K562 (cell line): ENCODE measurements around the gene CCDC201. TPM values are rescaled to one million over a fixed set of nuclear protein-coding genes. Genes with fewer than 3 reads are reported as not detected.
"Not testable (repeated sequence)": the region's sequence is repeated elsewhere in the genome, so short reads cannot be mapped to it uniquely, and the experiment has no call there.

Experiments used
- ATAC-seq: fragments of 200-7000 bp; cut with Tn5 transposase; 3 replicates; pipeline ENCODE4 v1.9.1; 2020; ENCODE audit warnings: moderate library complexity
- BruUV-seq: library from RNA; stranded (reverse); fragments of 400-500 nt; replicated peaks from 2 replicates; lab custom pipeline; 2021; lab: Mats Ljungman, UMichigan
- CTCF ChIA-PET: fragments of 300-600 bp; formaldehyde crosslinking; extraction: SDS; loops from one replicate; lab custom pipeline; 2021; ENCODE audit warnings: low intra/inter-chr PET ratio; lab: Yijun Ruan, JAX
- POLR2A ChIA-PET: fragments of 300-600, 350-650 bp; sonication (Branson Sonifier 250); formaldehyde crosslinking; extraction: SDS; loops from one replicate; lab custom pipeline; 2021; ENCODE audit warnings: antibody characterized with exemption, inconsistent platforms; lab: Yijun Ruan, JAX
- DNase-seq, 4 experiments: peaks; one replicate each; pipeline versions ENCODE4 v3.0.0 to v3.0.0-alpha.2; 2011 to 2018; ENCODE audit warnings: low spot score in 3 of 4, mixed read lengths in 3 of 4; ENCODE audit errors: extremely low read depth in 1 of 4
- FAIRE-seq: peaks from 2 replicates; lab custom pipeline; 2011; peaks lifted over from hg19 to GRCh38; lab: Jason Lieb, UNC
- H2AFZ ChIP-seq: 2 replicates; pipeline ENCODE4 v1.6.0; 2011; ENCODE audit warnings: low read depth, low read length, control low read depth, inconsistent platforms
- H3K27ac ChIP-seq: fragments of 200-600 bp; 3 replicates; pipeline ENCODE4 v1.8.0; 2011; ENCODE audit warnings: low read depth, mild to moderate bottlenecking, control low read depth, inconsistent platforms, low read length, moderate library complexity, mixed read lengths; ENCODE audit errors: extremely low read depth
- H3K27me3 ChIP-seq, 2 experiments: fragments of 300-600 bp in 1 of 2; 2 replicates in 1 of 2; 3 replicates in 1 of 2; pipeline versions ENCODE4 v1.6.0 to v1.8.0; 2011; ENCODE audit warnings: inconsistent platforms in 2 of 2, low read length in 2 of 2, mild to moderate bottlenecking in 1 of 2, mixed read lengths in 1 of 2, moderate library complexity in 1 of 2; ENCODE audit not compliant: control insufficient read depth in 2 of 2, insufficient read depth in 2 of 2
- H3K36me3 ChIP-seq: fragments of 300-600 bp; 3 replicates; pipeline ENCODE4 v1.8.0; 2011; ENCODE audit warnings: mild to moderate bottlenecking, low read length, inconsistent platforms; ENCODE audit not compliant: control insufficient read depth, insufficient read depth
- H3K4me1 ChIP-seq, 2 experiments: fragments of 200-600 bp in 1 of 2; replicated peaks in 1 of 2; 2 replicates in 1 of 2; 3 replicates in 1 of 2; pipeline versions ENCODE4 v1.5.1 to v1.8.0; 2011; ENCODE audit warnings: inconsistent platforms in 2 of 2, low read length in 2 of 2, mild to moderate bottlenecking in 1 of 2, mixed read lengths in 1 of 2, moderate library complexity in 1 of 2; ENCODE audit not compliant: control insufficient read depth in 2 of 2, insufficient read depth in 2 of 2
- H3K4me2 ChIP-seq: 2 replicates; pipeline ENCODE4 v1.6.1; 2011; ENCODE audit warnings: low read length, control low read depth, inconsistent platforms, mixed read lengths; ENCODE audit not compliant: insufficient read depth
- H3K4me3 ChIP-seq: fragments of 200-600 bp; sonication (generic), shearing (Covaris generic); 2 replicates; pipeline ENCODE4 v1.5.1; 2016; ENCODE audit warnings: control low read depth, inconsistent platforms
- H3K79me2 ChIP-seq: fragments of 200-600 bp; 3 replicates; pipeline ENCODE4 v1.8.0; 2011; ENCODE audit warnings: low read length, inconsistent platforms; ENCODE audit not compliant: control insufficient read depth, insufficient read depth
- H3K9ac ChIP-seq, 2 experiments: 2 replicates each; pipeline versions ENCODE4 v1.6.0 to v1.6.1; 2011; ENCODE audit warnings: low read depth in 2 of 2, low read length in 2 of 2, control low read depth in 1 of 2, inconsistent platforms in 1 of 2, mild to moderate bottlenecking in 1 of 2, mixed read lengths in 1 of 2; ENCODE audit not compliant: insufficient read depth in 1 of 2
- H3K9me1 ChIP-seq: one replicate; pipeline ENCODE4 v1.6.0; 2011; ENCODE audit warnings: inconsistent platforms, mild to moderate bottlenecking, low read length, moderate library complexity; ENCODE audit not compliant: control insufficient read depth, insufficient read depth
- H3K9me3 ChIP-seq: replicated peaks from 2 replicates; pipeline ENCODE4 v1.5.1; 2011; ENCODE audit warnings: low read depth, low read length, inconsistent platforms; ENCODE audit not compliant: control insufficient read depth, insufficient read depth
- H4K20me1 ChIP-seq: replicated peaks from 2 replicates; pipeline ENCODE4 v1.6.1; 2011; ENCODE audit warnings: low read length, inconsistent platforms, mixed read lengths; ENCODE audit not compliant: control insufficient read depth, insufficient read depth
- WGBS: fragments of 100-300 bp; shearing (Covaris generic); methylation state at CpG from one replicate; pipeline ENCODE4 v1.1.6; 2016; ENCODE audit warnings: low coverage, mixed read lengths; ENCODE audit not compliant: insufficient coverage; ENCODE audit errors: missing lambda C conversion rate; 5-methylcytosine and 5-hydroxymethylcytosine counted together
- in situ Hi-C: fragments of 300-500 bp; cut with MboI; formaldehyde crosslinking; loops from 4 replicates; pipeline ENCODE4 v1.15.0; 2018; ENCODE audit warnings: inconsistent platforms, mixed read lengths
- intact Hi-C: fragments of 100-400 bp; cut with micrococcal nuclease; formaldehyde crosslinking; loops from 2 replicates; pipeline ENCODE4 v1.14.2; 2022
- polyA plus RNA-seq, 8 experiments: library from polyadenylated mRNA; depleted of rRNA in 4 of 8; stranded (reverse) in 5 of 8; unstranded in 3 of 8; fragments of >200 nt; fragmentation: Nextera tagmentation in 2 of 8; fragmentation: Illumina TruSeq in 1 of 8; extraction: Ambion mirVana in 2 of 8; extraction: Trizol in 1 of 8; gene quantifications; 2 replicates each; pipeline versions ENCODE4 v1.2.1 to v1.2.3, GENCODE V29; 2011 to 2014; ENCODE audit warnings: inconsistent platforms in 1 of 8, missing spikeins in 1 of 8
- total RNA-seq, 7 experiments: library from RNA; depleted of rRNA in 6 of 7; stranded (reverse); fragments of >200 nt in 6 of 7; fragmentation: Illumina TruSeq in 2 of 7; extraction: Trizol in 2 of 7; gene quantifications; 2 replicates each; pipeline versions ENCODE4 v1.2.1 to v1.2.3, GENCODE V29; 2011 to 2021; ENCODE audit warnings: low replicate concordance in 1 of 7

Gene CCDC201
- total and polyA plus RNA-seq, 9 of the 15 experiments (the other 6 are each of a cell fraction or from before 2014, with no cell fraction given), result not detected

DNA sequence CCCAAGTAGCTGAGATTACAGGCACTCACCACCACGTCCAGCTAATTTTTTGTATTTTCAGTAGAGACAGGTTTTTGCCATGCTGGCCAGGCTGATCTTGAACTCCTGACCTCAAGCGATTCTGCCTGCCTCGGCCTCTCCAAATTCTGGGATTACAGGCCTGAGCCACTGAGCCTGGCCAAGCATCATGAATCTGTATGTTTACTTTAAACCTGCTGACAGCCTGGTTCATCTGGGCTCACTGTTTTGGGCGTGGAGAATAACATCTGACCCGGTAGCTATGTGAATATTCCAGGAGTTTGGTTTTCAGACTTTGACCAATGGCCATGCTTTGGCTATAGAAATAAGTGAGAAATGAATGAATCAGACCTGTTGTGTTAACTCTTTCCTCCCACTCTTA, 26.3 kb downstream of the CCDC201 start:
- H3K27ac ChIP-seq, ATAC-seq, H3K4me3 ChIP-seq, POLR2A ChIA-PET, intact Hi-C loops, CTCF ChIA-PET, BruUV-seq, H3K4me2 ChIP-seq, FAIRE-seq, H2AFZ ChIP-seq, H3K9ac ChIP-seq, in situ Hi-C loops, H3K9me3 ChIP-seq, H3K4me1 ChIP-seq, H3K79me2 ChIP-seq, H4K20me1 ChIP-seq, H3K9me1 ChIP-seq, H3K27me3 ChIP-seq, H3K36me3 ChIP-seq: not testable (repeated sequence)
- WGBS, result 0% methylated on average over 5 of the region's 5 CpGs
- DNase-seq, result peak in 1 of 4 experiments; percentile 11

DNA sequence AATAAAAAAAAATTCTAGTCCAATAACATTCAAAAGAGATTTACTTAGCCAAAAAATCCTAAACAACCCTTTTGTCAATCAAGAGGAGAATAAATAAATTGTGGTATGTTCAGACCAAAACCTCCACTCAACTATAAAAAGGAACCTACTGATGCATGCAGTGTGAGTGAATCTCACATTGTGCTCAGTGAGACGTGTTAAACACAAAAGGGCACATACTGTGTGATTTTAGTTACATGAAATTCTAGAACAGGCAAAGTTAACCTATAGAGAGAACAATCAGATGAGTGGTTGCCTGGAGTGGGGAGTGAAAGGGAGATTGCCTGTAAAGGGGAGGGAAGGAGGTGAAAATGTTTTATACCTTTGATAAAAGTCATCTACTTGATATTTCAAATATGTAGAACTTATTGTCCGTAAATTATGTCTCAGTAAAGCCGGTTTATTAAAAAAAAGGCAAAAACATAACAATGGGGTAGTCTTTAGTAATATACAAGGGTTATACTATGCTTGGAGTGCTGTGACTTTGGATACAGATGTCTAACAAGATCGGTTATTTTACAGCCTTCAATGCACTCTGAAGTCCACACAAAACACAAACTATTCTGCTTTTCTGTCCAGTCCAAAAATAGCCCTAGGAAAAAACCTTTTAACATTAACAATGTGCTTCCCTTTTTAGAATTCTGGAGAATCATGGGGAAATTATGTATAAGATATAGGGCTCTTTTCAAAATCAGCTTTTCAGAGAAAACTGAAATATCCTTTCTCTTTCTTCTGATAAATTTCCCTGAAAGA, 30.8 kb downstream of the CCDC201 start:
- BruUV-seq, CTCF ChIA-PET, H3K9me3 ChIP-seq, H3K4me1 ChIP-seq, ATAC-seq, H3K27ac ChIP-seq, in situ Hi-C loops, H3K9me1 ChIP-seq, H3K27me3 ChIP-seq, H3K36me3 ChIP-seq, H4K20me1 ChIP-seq, intact Hi-C loops, H3K4me3 ChIP-seq, DNase-seq, POLR2A ChIA-PET, H3K4me2 ChIP-seq, H2AFZ ChIP-seq, H3K9ac ChIP-seq, FAIRE-seq, H3K79me2 ChIP-seq: not testable (repeated sequence)
- WGBS, result 3% methylated on average over 4 of the region's 4 CpGs

DNA sequence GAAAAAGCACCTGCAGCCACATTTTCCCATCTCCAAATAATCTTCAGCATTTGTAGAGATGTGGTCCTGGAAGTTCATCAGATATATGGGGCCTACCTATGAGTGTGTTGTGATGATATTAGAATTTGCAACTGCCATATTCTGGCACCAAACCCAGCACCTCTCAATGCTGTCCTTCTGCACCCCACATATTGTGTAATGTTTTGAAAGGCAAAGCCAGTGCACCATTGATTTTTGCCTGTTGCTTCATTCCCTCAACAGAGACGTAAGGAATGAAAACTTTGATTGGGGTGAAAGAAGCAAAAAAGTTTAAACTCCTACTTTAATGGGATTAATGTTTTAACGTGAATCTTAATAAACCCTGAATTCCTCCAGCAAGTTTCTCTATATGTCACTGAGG, 34.0 kb downstream of the CCDC201 start:
- intact Hi-C loops, DNase-seq, BruUV-seq, CTCF ChIA-PET, H3K4me2 ChIP-seq, FAIRE-seq, POLR2A ChIA-PET, H3K27me3 ChIP-seq, H3K27ac ChIP-seq, H4K20me1 ChIP-seq, H3K9me3 ChIP-seq, H3K9me1 ChIP-seq, H2AFZ ChIP-seq, H3K4me1 ChIP-seq, ATAC-seq, H3K36me3 ChIP-seq, in situ Hi-C loops, H3K4me3 ChIP-seq, H3K9ac ChIP-seq, H3K79me2 ChIP-seq: not testable (repeated sequence)
- 0% methylated on average over 2 of the region's 2 CpGs for WGBS
